A673 (cell line): ENCODE results near the gene RPP38. TPM values are rescaled to one million over a fixed set of nuclear protein-coding genes. Genes with fewer than 3 reads are reported as not detected.

Experiments
- BruUV-seq: library from RNA; stranded (reverse); fragments of 400-500 nt; replicated peaks from 2 replicates; lab custom pipeline; 2021; lab: Mats Ljungman, UMichigan
- CTCF ChIA-PET: fragments of 300-600 bp; sonication (Branson Sonifier 250); formaldehyde crosslinking; loops from one replicate; lab custom pipeline; 2022; ENCODE audit warnings: antibody characterized with exemption; lab: Charles Lee
- POLR2A ChIA-PET: fragments of 300-600 bp; sonication (Branson Sonifier 250); formaldehyde crosslinking; loops from one replicate; lab custom pipeline; 2022; ENCODE audit warnings: antibody characterized with exemption; ENCODE audit not compliant: low non-redundant PET; lab: Charles Lee
- DNase-seq: peaks from one replicate; pipeline ENCODE4 v3.0.0-alpha.2; 2015; ENCODE audit warnings: low spot score
- H3K27ac ChIP-seq: fragments of 200-600 bp; sonication (generic); 2 replicates; pipeline ENCODE4 v1.5.1; 2016; ENCODE audit warnings: mixed run types, low read depth, mild to moderate bottlenecking, mixed read lengths, antibody characterized with exemption, low read length; ENCODE audit not compliant: poor library complexity, severe bottlenecking
- H3K27me3 ChIP-seq: fragments of 200-600 bp; sonication (generic); replicated peaks from 2 replicates; pipeline ENCODE4 v1.6.1; 2017; ENCODE audit warnings: mixed run types, low read depth, mild to moderate bottlenecking, mixed read lengths, antibody characterized with exemption, low read length; ENCODE audit not compliant: insufficient read depth, poor library complexity
- H3K36me3 ChIP-seq: fragments of 200-600 bp; sonication (generic); 2 replicates; pipeline ENCODE4 v1.6.1; 2016; ENCODE audit warnings: mixed run types, mild to moderate bottlenecking, mixed read lengths, antibody characterized with exemption, low read length; ENCODE audit not compliant: insufficient read depth, poor library complexity, severe bottlenecking
- H3K4me1 ChIP-seq: fragments of 200-600 bp; sonication (generic); 2 replicates; pipeline ENCODE4 v1.6.1; 2017; ENCODE audit warnings: mixed run types, mild to moderate bottlenecking, mixed read lengths, antibody characterized with exemption, low read length; ENCODE audit not compliant: insufficient read depth, poor library complexity, severe bottlenecking
- H3K4me3 ChIP-seq: fragments of 200-600 bp; sonication (generic); 2 replicates; pipeline ENCODE4 v1.5.1; 2016; ENCODE audit warnings: low read depth, mixed run types, mild to moderate bottlenecking, mixed read lengths, low read length; ENCODE audit not compliant: poor library complexity, severe bottlenecking
- H3K9me3 ChIP-seq: fragments of 200-600 bp; sonication (generic); 2 replicates; pipeline ENCODE4 v1.6.1; 2016; ENCODE audit warnings: mixed run types, low read depth, mild to moderate bottlenecking, mixed read lengths, antibody characterized with exemption, low read length; ENCODE audit not compliant: poor library complexity, severe bottlenecking
- CTCF ChIP-seq: fragments of 300-800, 200-600 bp; sonication (generic); conservative IDR thresholded peaks from 2 replicates; pipeline ENCODE4 v1.5.1; 2017; ENCODE audit warnings: low read depth, mild to moderate bottlenecking, antibody characterized with exemption, low read length, moderate library complexity, mixed read lengths
- EZH2 ChIP-seq: fragments of 200-600 bp; sonication (generic); IDR thresholded peaks from 2 replicates; pipeline ENCODE4 v1.6.1; 2017; ENCODE audit warnings: borderline replicate concordance, low read depth, mild to moderate bottlenecking, mixed read lengths, antibody characterized with exemption, low read length; ENCODE audit not compliant: poor library complexity, severe bottlenecking
- intact Hi-C: fragments of 100-400 bp; cut with micrococcal nuclease; formaldehyde crosslinking; loops from one replicate; pipeline ENCODE4 v1.10.0; 2022; ENCODE audit not compliant: unreplicated experiment
- total RNA-seq: library from RNA; stranded (reverse); gene quantifications from 2 replicates; pipeline ENCODE4 v1.2.3, GENCODE V29; 2021

Gene RPP38
- total RNA-seq, 1 experiment from 2014 or later = 23.8 TPM

- CTCF ChIA-PET = no interaction called here
- intact Hi-C loops = no loop called here
- H3K27ac ChIP-seq = no peak overlapping the region
- no TSS peak for BruUV-seq
- H3K36me3 ChIP-seq = no peaks in the 10 kb centered on the region
- no peaks in the 10 kb centered on the region for H3K9me3 ChIP-seq
- H3K27me3 ChIP-seq = no peaks in the 10 kb centered on the region
- no peaks in the 10 kb centered on the region for H3K4me1 ChIP-seq
- TF ChIP-seq CTCF (no peak), EZH2 (no peak)
- H3K4me3 ChIP-seq = no peak overlapping the region
- POLR2A ChIA-PET = no interaction called here
- no peak for DNase-seq
These were observed 27.8 kb downstream of the RPP38 start for GRCh38 chr10:15124908-15125307.

DNA sequence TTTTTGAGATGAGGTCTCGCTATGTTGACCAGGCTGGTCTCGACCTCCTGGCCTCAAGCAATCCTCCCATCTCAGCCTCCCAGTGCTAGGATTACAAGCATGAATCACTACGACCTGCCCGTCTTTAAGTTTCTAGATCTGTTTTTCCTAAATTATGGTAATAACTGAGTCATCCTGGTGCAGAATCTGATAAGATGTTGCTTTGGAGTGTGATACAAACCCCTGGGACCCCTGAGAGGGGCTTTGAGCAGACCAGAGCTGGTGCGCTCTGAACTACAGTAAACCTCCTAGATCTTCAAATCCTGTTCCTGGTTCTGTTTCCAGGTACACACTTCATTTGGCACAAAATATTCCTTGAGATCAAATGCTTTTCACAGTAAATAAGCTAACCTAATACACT is 34.2 kb downstream of the RPP38 start:
- Histone ChIP-seq H3K36me3 (no peaks in the 10 kb centered on the region), H3K4me1 (no peaks in the 10 kb centered on the region), H3K9me3 (no peaks in the 10 kb centered on the region), H3K4me3 (no peak overlapping the region), H3K27me3 (no peaks in the 10 kb centered on the region), H3K27ac (no peak overlapping the region)
- no peak for DNase-seq
- ChIA-PET POLR2A (no interaction called here), CTCF (no interaction called here)
- no TSS peak for BruUV-seq
- intact Hi-C loops = no loop called here
- TF ChIP-seq EZH2 (no peak), CTCF (no peak)

DNA sequence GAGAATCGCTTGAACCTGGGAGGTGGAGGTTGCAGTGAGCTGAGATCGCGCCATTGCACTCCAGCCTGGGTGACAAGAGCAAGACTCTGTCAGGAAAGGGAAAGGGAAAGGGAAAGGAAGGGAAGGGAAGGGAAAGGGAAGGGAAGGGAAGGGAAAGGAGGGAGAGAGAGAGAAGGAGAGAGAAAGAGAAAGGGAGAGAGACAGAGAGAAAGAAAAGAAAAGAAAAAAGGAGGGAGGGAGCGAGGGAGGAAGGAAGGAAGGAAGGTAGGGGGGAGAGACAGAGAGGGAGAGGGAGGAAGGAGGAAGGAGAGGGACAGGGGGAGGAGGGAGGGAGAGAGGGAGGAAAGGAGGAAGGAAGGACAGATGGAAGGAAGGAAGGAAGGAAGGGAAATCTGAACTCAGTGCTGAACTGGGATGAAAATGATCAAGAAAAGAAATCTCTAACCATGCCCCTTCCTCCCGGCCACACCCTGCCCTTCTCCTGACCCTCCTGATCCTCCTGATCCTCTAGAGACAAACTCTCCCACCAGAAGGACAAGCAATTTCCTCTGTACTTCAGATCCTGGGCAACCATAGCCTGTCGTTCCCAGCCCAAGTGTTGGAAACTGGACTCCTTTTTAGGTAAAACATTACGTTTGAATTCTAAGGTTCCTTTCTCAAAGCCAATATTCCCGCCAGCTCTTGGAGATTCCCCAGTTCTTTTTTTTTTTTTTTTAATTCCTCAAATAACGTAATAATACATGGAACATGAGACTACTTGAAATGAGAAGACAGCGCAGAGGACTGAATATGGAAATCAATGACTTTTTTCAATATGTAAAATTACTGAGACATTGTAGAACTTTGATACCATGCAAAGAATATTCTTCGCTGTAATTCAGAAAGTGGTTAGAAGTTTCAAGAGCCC is 39.2 kb downstream of the RPP38 start:
- CTCF ChIA-PET = no interaction called here
- Histone ChIP-seq H3K36me3 (no peaks in the 10 kb centered on the region), H3K4me1 (peaks cover 7% of the 10 kb centered on the region), H3K27me3 (no peaks in the 10 kb centered on the region), H3K4me3 (no peak overlapping the region), H3K9me3 (no peaks in the 10 kb centered on the region), H3K27ac (no peak overlapping the region)
- TF ChIP-seq CTCF (no peak), EZH2 (no peak)
- intact Hi-C loops = no loop called here
- BruUV-seq = no TSS peak
- POLR2A ChIA-PET = no interaction called here
- no peak for DNase-seq
